KMS-11 (cell line): Measurements from ENCODE around the gene LMAN1L.
A peak's percentile ranks its signal among the peaks of the same experiment; 100 is the strongest.

ENCODE experiments used
- H2AFZ ChIP-seq: fragments of 200-600 bp; sonication (generic); 2 replicates; pipeline ENCODE4 v1.6.1; 2016; ENCODE audit warnings: antibody characterized with exemption, mixed run types, low read depth
- H3K27ac ChIP-seq: fragments of 200-600 bp; sonication (generic); 2 replicates; pipeline ENCODE4 v1.6.1; 2016; ENCODE audit warnings: mild to moderate bottlenecking, mixed run types
- H3K27me3 ChIP-seq: fragments of 200-600 bp; sonication (generic); 2 replicates; pipeline ENCODE4 v1.6.1; 2017; ENCODE audit warnings: mild to moderate bottlenecking, low read depth, mixed run types, moderate library complexity; ENCODE audit not compliant: insufficient read depth
- H3K36me3 ChIP-seq: fragments of 200-600 bp; sonication (generic); 2 replicates; pipeline ENCODE4 v1.6.1; 2017; ENCODE audit warnings: mild to moderate bottlenecking, mixed run types; ENCODE audit not compliant: insufficient read depth
- H3K4me1 ChIP-seq: fragments of 200-600 bp; sonication (generic); 2 replicates; pipeline ENCODE4 v1.6.1; 2016; ENCODE audit warnings: mild to moderate bottlenecking, low read depth, mixed run types; ENCODE audit not compliant: poor library complexity, severe bottlenecking
- H3K4me2 ChIP-seq: fragments of 200-600 bp; sonication (generic); 2 replicates; pipeline ENCODE4 v1.7.0; 2016; ENCODE audit warnings: mild to moderate bottlenecking, mixed run types
- H3K4me3 ChIP-seq: fragments of 200-600 bp; sonication (generic); IDR thresholded peaks from 2 replicates; pipeline ENCODE4 v1.6.1; 2017; ENCODE audit warnings: low read depth, low read length, mixed read lengths; ENCODE audit not compliant: insufficient read depth
- H3K79me2 ChIP-seq: fragments of 200-600 bp; sonication (generic); 2 replicates; pipeline ENCODE4 v1.6.1; 2016; ENCODE audit warnings: low read depth, mixed run types; ENCODE audit not compliant: insufficient read depth
- H3K9ac ChIP-seq: fragments of 200-600 bp; sonication (generic); 2 replicates; pipeline ENCODE4 v1.6.1; 2016; ENCODE audit warnings: mild to moderate bottlenecking, mixed run types
- H4K20me1 ChIP-seq: fragments of 200-600 bp; sonication (generic); 2 replicates; pipeline ENCODE4 v1.6.1; 2016; ENCODE audit warnings: mild to moderate bottlenecking, mixed run types; ENCODE audit not compliant: insufficient read depth
- TF ChIP-seq, protein P1 (sequence below): fragments of 200-600 bp; sonication (generic); conservative IDR thresholded peaks from 2 replicates; pipeline ENCODE4 v1.6.1; 2017; ENCODE audit warnings: low read depth, mild to moderate bottlenecking, antibody characterized with exemption, low read length, moderate library complexity, mixed read lengths

LMAN1L gene

DNA sequence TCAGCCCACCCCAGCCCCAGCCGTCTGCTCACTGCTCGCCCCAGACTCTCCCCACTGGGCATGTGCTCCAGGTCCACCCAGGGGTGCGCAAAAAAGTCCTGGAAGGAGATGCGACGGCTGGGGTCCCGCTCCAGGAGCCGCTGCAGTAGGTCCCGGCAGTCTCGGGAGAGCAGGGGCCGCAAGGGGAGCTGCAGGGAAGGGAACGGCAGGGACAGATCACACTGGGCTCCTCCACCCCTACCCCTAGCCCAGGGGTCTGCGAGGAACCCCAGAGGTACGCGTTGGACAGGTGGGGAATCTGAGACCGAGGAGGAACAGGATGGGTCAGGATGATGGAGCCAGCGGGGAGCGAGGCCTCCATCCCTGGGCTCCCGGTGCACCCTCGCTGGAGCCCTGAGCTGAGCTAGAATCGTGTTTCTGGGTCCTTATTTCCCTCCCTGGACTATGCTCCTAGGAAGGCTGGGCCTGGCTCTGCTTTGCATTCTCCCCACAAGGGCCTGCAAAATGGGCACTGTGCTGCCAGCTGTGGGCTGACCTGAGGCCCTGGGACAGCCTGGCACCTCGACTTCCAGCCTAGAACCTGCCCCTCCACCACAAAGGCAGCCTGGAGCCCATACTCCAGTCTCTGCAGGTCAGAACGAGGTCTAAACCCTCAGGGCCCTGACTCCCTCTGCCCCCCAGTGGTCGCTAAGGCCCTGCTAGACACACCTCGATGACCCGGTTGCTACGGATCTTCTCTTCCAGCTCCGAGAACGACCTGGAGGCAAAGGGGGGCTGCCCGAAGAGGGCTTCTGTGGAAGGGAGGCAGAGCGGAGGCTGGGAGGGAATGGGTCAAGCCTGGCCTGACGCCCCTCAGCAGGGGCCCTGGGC lies 27.1 kb downstream of the LMAN1L start:
- H3K79me2 ChIP-seq = no peaks in the 10 kb centered on the region
- no peak overlapping the region for H3K9ac ChIP-seq
- H3K27ac ChIP-seq = no peak overlapping the region
- no peak overlapping the region for H3K4me2 ChIP-seq
- TF ChIP-seq, protein P1, sequence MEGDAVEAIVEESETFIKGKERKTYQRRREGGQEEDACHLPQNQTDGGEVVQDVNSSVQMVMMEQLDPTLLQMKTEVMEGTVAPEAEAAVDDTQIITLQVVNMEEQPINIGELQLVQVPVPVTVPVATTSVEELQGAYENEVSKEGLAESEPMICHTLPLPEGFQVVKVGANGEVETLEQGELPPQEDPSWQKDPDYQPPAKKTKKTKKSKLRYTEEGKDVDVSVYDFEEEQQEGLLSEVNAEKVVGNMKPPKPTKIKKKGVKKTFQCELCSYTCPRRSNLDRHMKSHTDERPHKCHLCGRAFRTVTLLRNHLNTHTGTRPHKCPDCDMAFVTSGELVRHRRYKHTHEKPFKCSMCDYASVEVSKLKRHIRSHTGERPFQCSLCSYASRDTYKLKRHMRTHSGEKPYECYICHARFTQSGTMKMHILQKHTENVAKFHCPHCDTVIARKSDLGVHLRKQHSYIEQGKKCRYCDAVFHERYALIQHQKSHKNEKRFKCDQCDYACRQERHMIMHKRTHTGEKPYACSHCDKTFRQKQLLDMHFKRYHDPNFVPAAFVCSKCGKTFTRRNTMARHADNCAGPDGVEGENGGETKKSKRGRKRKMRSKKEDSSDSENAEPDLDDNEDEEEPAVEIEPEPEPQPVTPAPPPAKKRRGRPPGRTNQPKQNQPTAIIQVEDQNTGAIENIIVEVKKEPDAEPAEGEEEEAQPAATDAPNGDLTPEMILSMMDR = no peak
- H3K27me3 ChIP-seq = no peaks in the 10 kb centered on the region
- no peaks in the 10 kb centered on the region for H3K36me3 ChIP-seq
- H3K4me1 ChIP-seq = peaks cover 6% of the 10 kb centered on the region
- no peak overlapping the region for H2AFZ ChIP-seq
- H4K20me1 ChIP-seq = no peaks in the 10 kb centered on the region
- no peak overlapping the region for H3K4me3 ChIP-seq

- Histone ChIP-seq H3K79me2 (no peaks in the 10 kb centered on the region), H3K4me2 (no peak overlapping the region), H3K36me3 (no peaks in the 10 kb centered on the region), H3K27ac (no peak overlapping the region), H3K4me3 (no peak overlapping the region), H3K27me3 (no peaks in the 10 kb centered on the region), H2AFZ (no peak overlapping the region), H3K9ac (no peak overlapping the region), H4K20me1 (no peaks in the 10 kb centered on the region), H3K4me1 (peaks cover 6% of the 10 kb centered on the region)
- TF ChIP-seq, protein P1 = no peak
These were observed 28.5 kb downstream of the LMAN1L start for GRCh38 chr15:74840851-74841775.

DNA sequence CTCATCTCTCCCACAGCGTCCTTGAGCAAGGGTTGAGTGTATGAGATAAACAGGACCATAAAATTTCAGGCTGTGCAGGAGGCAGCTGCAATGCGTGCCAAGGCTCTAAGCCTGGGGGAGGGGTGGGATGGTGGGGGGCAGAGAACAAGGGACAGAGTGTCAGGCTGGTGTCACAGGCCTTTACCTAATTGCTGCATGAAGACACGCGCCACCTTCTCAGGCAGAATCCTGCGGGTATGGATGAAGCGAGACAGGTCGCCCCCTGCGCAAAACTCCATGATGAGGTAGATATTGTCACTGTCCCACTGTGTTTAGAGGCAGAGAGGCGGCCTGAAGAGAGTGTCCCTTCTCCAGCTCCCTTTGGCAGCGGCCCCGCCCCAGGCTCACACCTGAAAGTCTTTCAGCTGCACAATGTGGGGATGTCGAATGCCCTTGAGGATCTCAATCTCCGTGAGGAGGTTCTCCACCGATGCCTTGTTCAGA lies 29.3 kb downstream of the LMAN1L start:
- Histone ChIP-seq H4K20me1 (no peaks in the 10 kb centered on the region), H3K36me3 (no peaks in the 10 kb centered on the region), H3K4me1 (peaks cover 6% of the 10 kb centered on the region), H2AFZ (no peak overlapping the region), H3K9ac (no peak overlapping the region), H3K27me3 (no peaks in the 10 kb centered on the region), H3K79me2 (no peaks in the 10 kb centered on the region), H3K4me3 (no peak overlapping the region), H3K27ac (no peak overlapping the region), H3K4me2 (peak overlapping the region; percentile 57)
- TF ChIP-seq, protein P1 = no peak

- Histone ChIP-seq H4K20me1 (no peaks in the 10 kb centered on the region), H3K4me1 (peaks cover 6% of the 10 kb centered on the region), H3K27me3 (no peaks in the 10 kb centered on the region), H3K27ac (peak within 1 kb of the TSS; percentile 74), H2AFZ (peak within 1 kb of the TSS; percentile 98), H3K4me3 (no peak within 1 kb of the TSS), H3K36me3 (no peaks in the 10 kb centered on the region), H3K4me2 (peak within 1 kb of the TSS; percentile 91), H3K79me2 (no peaks in the 10 kb centered on the region), H3K9ac (peak within 1 kb of the TSS; percentile 88)
- TF ChIP-seq, protein P1 = peak; percentile 46
These were observed 30.2 kb downstream of the LMAN1L start, which contains the start of gene ULK3 for GRCh38 chr15:74842581-74843444. Gene ULK3 (minus strand): TSS chr15:74843156. CDS start chr15:74843105, 51 bp downstream.
